ENCODE results near the gene FNBP1.

- TF ChIP-seq CTCF (IDR thresholded peaks at IDR 0.05) (no peak), POLR2A (IDR thresholded peaks at IDR 0.05) (no peak)
Observed at GRCh38 chr9:130023144-130023787, 19.7 kb downstream of the FNBP1 start.
